ENCODE measurements around the gene CAMK2D.

Gene CAMK2D

GRCh38 chr4:113758372-113758771, 3.2 kb downstream of the CAMK2D start:
- peaks cover 22% of the 10 kb centered on the region for H3K4me1 ChIP-seq (ENCODE audit: insufficient read depth, low read length)

DNA sequence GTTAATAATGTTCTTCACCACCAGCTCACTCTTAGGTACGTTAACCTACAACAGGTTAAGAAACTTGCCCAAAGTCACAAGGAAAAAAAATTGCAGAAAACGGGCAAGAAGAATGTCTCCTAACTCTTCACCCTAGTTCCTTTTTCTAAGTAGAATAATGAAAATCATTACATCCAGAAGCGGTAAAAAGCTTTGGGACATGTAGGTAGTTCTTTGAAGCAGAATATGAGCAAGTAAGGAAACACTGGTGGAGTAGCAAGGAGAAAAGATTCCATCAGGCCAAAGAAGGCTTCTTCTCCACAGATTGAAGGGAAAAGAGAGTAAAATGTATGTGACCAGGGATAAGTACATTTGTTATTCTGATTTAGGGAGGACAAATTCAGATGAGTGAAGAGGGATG, 4.1 kb downstream of the CAMK2D start:
- Histone ChIP-seq H3K27ac (ENCODE audit: low read length) (no peak overlapping the region), H3K4me3 (ENCODE audit: low read depth in 1 of 2, low read length in 2 of 2) (no peak overlapping the region), H3K9ac (ENCODE audit: low read depth, low read length) (no peak overlapping the region), H3K4me1 (ENCODE audit: insufficient read depth, low read length) (peaks cover 16% of the 10 kb centered on the region), H3K27me3 (ENCODE audit: insufficient read depth, low read length, poor library complexity) (no peaks in the 10 kb centered on the region), H3K4me2 (ENCODE audit: insufficient read depth, low read length) (no peak overlapping the region), H3K9me3 (ENCODE audit: insufficient read depth, low read length, severe bottlenecking) (no peaks in the 10 kb centered on the region), H3K79me2 (ENCODE audit: insufficient read depth, low read length) (peaks cover 10% of the 10 kb centered on the region), H2AFZ (ENCODE audit: low read depth, low read length) (no peak overlapping the region), H3K36me3 (ENCODE audit: insufficient read depth, low read length) (no peaks in the 10 kb centered on the region), H4K20me1 (ENCODE audit: insufficient read depth, low read length) (no peaks in the 10 kb centered on the region)
- TF ChIP-seq EZH2 (IDR thresholded peaks at IDR 0.05; ENCODE audit: borderline replicate concordance, low read depth, low read length, severe bottlenecking) (no peak), CTCF (IDR thresholded peaks at IDR 0.05; ENCODE audit: borderline replicate concordance, extremely low read depth, low read length, poor library complexity, severe bottlenecking) (no peak)
- no peak for DNase-seq
- ATAC-seq (ENCODE audit: insufficient read depth, low read depth) = no peak

More at GRCh38 chr4:113758372-113758771, 3.2 kb downstream of the CAMK2D start:
- Histone ChIP-seq H3K9me3 (ENCODE audit: insufficient read depth, low read length, severe bottlenecking) (no peaks in the 10 kb centered on the region), H2AFZ (ENCODE audit: low read depth, low read length) (no peak overlapping the region), H3K4me3 (ENCODE audit: low read depth in 1 of 2, low read length in 2 of 2) (no peak overlapping the region), H3K27me3 (ENCODE audit: insufficient read depth, low read length, poor library complexity) (no peaks in the 10 kb centered on the region), H3K79me2 (ENCODE audit: insufficient read depth, low read length) (peaks cover 10% of the 10 kb centered on the region), H3K9ac (ENCODE audit: low read depth, low read length) (no peak overlapping the region), H3K27ac (ENCODE audit: low read length) (no peak overlapping the region), H4K20me1 (ENCODE audit: insufficient read depth, low read length) (no peaks in the 10 kb centered on the region), H3K36me3 (ENCODE audit: insufficient read depth, low read length) (no peaks in the 10 kb centered on the region), H3K4me2 (ENCODE audit: insufficient read depth, low read length) (peak overlapping the region; percentile 10; the same call in 1 of the 2 replicates)
- no peak for ATAC-seq (ENCODE audit: insufficient read depth, low read depth)
- TF ChIP-seq CTCF (IDR thresholded peaks at IDR 0.05; ENCODE audit: borderline replicate concordance, extremely low read depth, low read length, poor library complexity, severe bottlenecking) (no peak), EZH2 (IDR thresholded peaks at IDR 0.05; ENCODE audit: borderline replicate concordance, low read depth, low read length, severe bottlenecking) (no peak)
- no peak for DNase-seq

- Histone ChIP-seq H3K79me2 (ENCODE audit: insufficient read depth, low read length) (peaks cover 10% of the 10 kb centered on the region), H3K27ac (ENCODE audit: low read length) (no peak overlapping the region), H3K9me3 (ENCODE audit: insufficient read depth, low read length, severe bottlenecking) (no peaks in the 10 kb centered on the region), H2AFZ (ENCODE audit: low read depth, low read length) (no peak overlapping the region), H3K4me2 (ENCODE audit: insufficient read depth, low read length) (no peak overlapping the region), H3K4me3 (ENCODE audit: low read depth in 1 of 2, low read length in 2 of 2) (no peak overlapping the region), H4K20me1 (ENCODE audit: insufficient read depth, low read length) (no peaks in the 10 kb centered on the region), H3K36me3 (ENCODE audit: insufficient read depth, low read length) (no peaks in the 10 kb centered on the region), H3K4me1 (ENCODE audit: insufficient read depth, low read length) (peaks cover 16% of the 10 kb centered on the region), H3K27me3 (ENCODE audit: insufficient read depth, low read length, poor library complexity) (no peaks in the 10 kb centered on the region), H3K9ac (ENCODE audit: low read depth, low read length) (no peak overlapping the region)
- TF ChIP-seq CTCF (IDR thresholded peaks at IDR 0.05; ENCODE audit: borderline replicate concordance, extremely low read depth, low read length, poor library complexity, severe bottlenecking) (no peak), EZH2 (IDR thresholded peaks at IDR 0.05; ENCODE audit: borderline replicate concordance, low read depth, low read length, severe bottlenecking) (no peak)
- no peak for DNase-seq
- ATAC-seq (ENCODE audit: insufficient read depth, low read depth) = no peak
These were observed 5.5 kb downstream of the CAMK2D start for GRCh38 chr4:113756005-113756410.

- DNase-seq (no peak), ATAC-seq (ENCODE audit: insufficient read depth, low read depth) (no peak)
- Histone ChIP-seq H3K9ac (ENCODE audit: low read depth, low read length) (no peak overlapping the region), H3K4me3 (ENCODE audit: low read depth in 1 of 2, low read length in 2 of 2) (no peak overlapping the region), H3K9me3 (ENCODE audit: insufficient read depth, low read length, severe bottlenecking) (no peaks in the 10 kb centered on the region), H4K20me1 (ENCODE audit: insufficient read depth, low read length) (no peaks in the 10 kb centered on the region), H3K27me3 (ENCODE audit: insufficient read depth, low read length, poor library complexity) (no peaks in the 10 kb centered on the region), H3K79me2 (ENCODE audit: insufficient read depth, low read length) (no peaks in the 10 kb centered on the region), H3K4me1 (ENCODE audit: insufficient read depth, low read length) (no peaks in the 10 kb centered on the region), H2AFZ (ENCODE audit: low read depth, low read length) (no peak overlapping the region), H3K27ac (ENCODE audit: low read length) (no peak overlapping the region), H3K36me3 (ENCODE audit: insufficient read depth, low read length) (no peaks in the 10 kb centered on the region), H3K4me2 (ENCODE audit: insufficient read depth, low read length) (no peak overlapping the region)
- TF ChIP-seq CTCF (IDR thresholded peaks at IDR 0.05; ENCODE audit: borderline replicate concordance, extremely low read depth, low read length, poor library complexity, severe bottlenecking) (no peak), EZH2 (IDR thresholded peaks at IDR 0.05; ENCODE audit: borderline replicate concordance, low read depth, low read length, severe bottlenecking) (no peak)
These were observed 10.8 kb downstream of the CAMK2D start for GRCh38 chr4:113750734-113751133.

Data from DND-41 (cell line).